Mesothelial cell of epicardium (in vitro differentiated cells): ENCODE results near the gene XPC. TPM values are rescaled to one million over a fixed set of nuclear protein-coding genes. Genes with fewer than 3 reads are reported as not detected.

ENCODE experiments used
- DNase-seq, 2 experiments: peaks; one replicate each; pipeline ENCODE4 v3.0.0; 2021; ENCODE audit warnings: low spot score in 2 of 2; ENCODE audit not compliant: unreplicated experiment in 2 of 2
- H3K27ac Mint-ChIP-seq: 2 replicates; pipeline ENCODE4 v1.8.0; 2021; ENCODE audit warnings: mixed read lengths
- H3K27me3 Mint-ChIP-seq: 2 replicates; pipeline ENCODE4 v1.8.0; 2021; ENCODE audit warnings: low read depth, mixed read lengths
- H3K36me3 Mint-ChIP-seq: 2 replicates; pipeline ENCODE4 v1.8.0; 2021; ENCODE audit warnings: mixed read lengths
- H3K4me1 Mint-ChIP-seq: 2 replicates; pipeline ENCODE4 v1.8.0; 2021; ENCODE audit warnings: mixed read lengths
- H3K4me3 Mint-ChIP-seq: 2 replicates; pipeline ENCODE4 v1.8.0; 2021; ENCODE audit warnings: mild to moderate bottlenecking, moderate library complexity, mixed read lengths
- H3K9me3 Mint-ChIP-seq: 2 replicates; pipeline ENCODE4 v1.8.0; 2021; ENCODE audit warnings: mixed read lengths
- CTCF ChIP-seq: fragments of 200-600 bp; sonication (generic); IDR thresholded peaks from one replicate; pipeline ENCODE4 v1.5.0; 2021; ENCODE audit warnings: antibody characterized with exemption; ENCODE audit not compliant: unreplicated experiment
- total RNA-seq: library from RNA; stranded (reverse); gene quantifications from 3 replicates; pipeline ENCODE4 v1.2.1, GENCODE V29; 2021

The XPC gene
- total RNA-seq, 1 donor from 2014 or later, result 47.8 TPM

GRCh38 chr3:14147066-14147435, 31.4 kb downstream of the XPC start:
- H3K27me3 Mint-ChIP-seq, result no peaks in the 10 kb centered on the region

GRCh38 chr3:14146381-14147065, 31.9 kb downstream of the XPC start:
- peaks cover 25% of the 10 kb centered on the region for H3K4me1 Mint-ChIP-seq
- H3K4me3 Mint-ChIP-seq, result no peak overlapping the region
- no peaks in the 10 kb centered on the region for H3K9me3 Mint-ChIP-seq
- H3K36me3 Mint-ChIP-seq, result peaks cover 26% of the 10 kb centered on the region
- H3K27me3 Mint-ChIP-seq, result no peaks in the 10 kb centered on the region
- peak in 1 of 2 experiments; percentile 28 for DNase-seq
- no peak overlapping the region for H3K27ac Mint-ChIP-seq
- TF ChIP-seq CTCF, result no peak

More at GRCh38 chr3:14147066-14147435, 31.4 kb downstream of the XPC start:
- Mint-ChIP-seq H3K36me3 (peaks cover 22% of the 10 kb centered on the region), H3K27ac (no peak overlapping the region), H3K4me3 (no peak overlapping the region), H3K9me3 (no peaks in the 10 kb centered on the region), H3K4me1 (peaks cover 25% of the 10 kb centered on the region)
- TF ChIP-seq CTCF, result no peak
- peak in 1 of 2 experiments; percentile 25 for DNase-seq

- no peak for TF ChIP-seq CTCF
- peak in 1 of 2 experiments; percentile 31 for DNase-seq
- Mint-ChIP-seq H3K9me3 (no peaks in the 10 kb centered on the region), H3K36me3 (peaks cover 24% of the 10 kb centered on the region), H3K27me3 (no peaks in the 10 kb centered on the region), H3K4me3 (no peak overlapping the region), H3K4me1 (peaks cover 25% of the 10 kb centered on the region), H3K27ac (peak overlapping the region; percentile 99)
Observed at GRCh38 chr3:14145670-14146380, 32.6 kb downstream of the XPC start.

GRCh38 chr3:14145236-14145635, 33.2 kb downstream of the XPC start:
- Mint-ChIP-seq H3K4me3 (no peak overlapping the region), H3K27ac (peak overlapping the region; percentile 99), H3K36me3 (peaks cover 24% of the 10 kb centered on the region), H3K9me3 (no peaks in the 10 kb centered on the region), H3K4me1 (peaks cover 25% of the 10 kb centered on the region), H3K27me3 (no peaks in the 10 kb centered on the region)
- TF ChIP-seq CTCF, result no peak
- peak in 1 of 2 experiments; percentile 29 for DNase-seq

- TF ChIP-seq CTCF, result no peak
- Mint-ChIP-seq H3K27ac (peak overlapping the region; percentile 99), H3K9me3 (no peaks in the 10 kb centered on the region), H3K36me3 (peaks cover 25% of the 10 kb centered on the region), H3K4me3 (no peak overlapping the region), H3K27me3 (no peaks in the 10 kb centered on the region), H3K4me1 (peaks cover 25% of the 10 kb centered on the region)
- DNase-seq, result no peak
Observed at GRCh38 chr3:14144423-14145075, 33.9 kb downstream of the XPC start.
